Stimulated activated CD8-positive, alpha-beta memory T cell treated with anti-CD3 and anti-CD28 coated beads, Interleukin-4, amount 100 ng/mL, for 48 hours (primary cell): ENCODE measurements around the gene UBE2R2.
A peak's percentile ranks its signal among the peaks of the same experiment; 100 is the strongest.

ENCODE experiments used
- DNase-seq: peaks from one replicate; pipeline ENCODE4 v3.0.0-alpha.2; 2020

Gene UBE2R2

GRCh38 chr9:33885948-33886347, 69.0 kb downstream of the UBE2R2 start:
- DNase-seq, result no peak

- DNase-seq, result no peak
These were observed 76.9 kb downstream of the UBE2R2 start for GRCh38 chr9:33893861-33894260.

- DNase-seq, result no peak
These were observed 77.4 kb downstream of the UBE2R2 start for GRCh38 chr9:33894316-33894715.

GRCh38 chr9:33903157-33903780, 86.3 kb downstream of the UBE2R2 start:
- no peak for DNase-seq

- no peak for DNase-seq
These were observed 88.2 kb downstream of the UBE2R2 start for GRCh38 chr9:33905137-33905536.

GRCh38 chr9:33906769-33907168, 89.8 kb downstream of the UBE2R2 start:
- no peak for DNase-seq

GRCh38 chr9:33907347-33907746, 90.4 kb downstream of the UBE2R2 start:
- DNase-seq, result no peak

- no peak for DNase-seq
These were observed 91.2 kb downstream of the UBE2R2 start for GRCh38 chr9:33908114-33908513.

GRCh38 chr9:33908749-33909148, 91.8 kb downstream of the UBE2R2 start:
- no peak for DNase-seq

- DNase-seq, result no peak
These were observed 96.6 kb downstream of the UBE2R2 start for GRCh38 chr9:33913541-33913940.

- no peak for DNase-seq
These were observed 98.1 kb downstream of the UBE2R2 start for GRCh38 chr9:33914887-33915628.

GRCh38 chr9:33917036-33917435, 100.1 kb downstream of the UBE2R2 start:
- no peak for DNase-seq

- no peak for DNase-seq
These were observed 102.4 kb downstream of the UBE2R2 start for GRCh38 chr9:33919276-33919897.

- peak; percentile 48 for DNase-seq
These were observed 105.3 kb downstream of the UBE2R2 start for GRCh38 chr9:33921967-33922895.

GRCh38 chr9:33923079-33923478, 106.1 kb downstream of the UBE2R2 start:
- no peak for DNase-seq

GRCh38 chr9:33923998-33924701, 107.2 kb downstream of the UBE2R2 start:
- DNase-seq, result no peak

- no peak for DNase-seq
These were observed 108.2 kb downstream of the UBE2R2 start for GRCh38 chr9:33924978-33925797.

GRCh38 chr9:33926746-33927485, 110.0 kb downstream of the UBE2R2 start:
- no peak for DNase-seq

- no peak for DNase-seq
These were observed 110.7 kb downstream of the UBE2R2 start for GRCh38 chr9:33927694-33928093.

GRCh38 chr9:33931326-33931725, 114.4 kb downstream of the UBE2R2 start:
- DNase-seq, result no peak
